GM20431 (cell line): ENCODE results near the gene GPR132.

Experiments
- in situ Hi-C: fragments of 300-500 bp; cut with MseI, MboI; formaldehyde crosslinking; loops from one replicate; pipeline ENCODE4 v1.15.0; 2020; ENCODE audit warnings: low sequenced_read_pairs; ENCODE audit not compliant: unreplicated experiment

The GPR132 gene

GRCh38 chr14:105026033-105026785 lies 39.0 kb downstream of the GPR132 start:
- in situ Hi-C loops, result no loop called here

GRCh38 chr14:105025429-105025828 lies 39.8 kb downstream of the GPR132 start:
- in situ Hi-C loops, result no loop called here

- in situ Hi-C loops, result no loop called here
These were observed 41.3 kb downstream of the GPR132 start for GRCh38 chr14:105023791-105024480.

GRCh38 chr14:105023144-105023543 lies 42.1 kb downstream of the GPR132 start:
- in situ Hi-C loops, result no loop called here

GRCh38 chr14:105022276-105022670 lies 43.0 kb downstream of the GPR132 start:
- in situ Hi-C loops, result no loop called here

- in situ Hi-C loops, result no loop called here
These were observed 43.5 kb downstream of the GPR132 start for GRCh38 chr14:105021656-105022275.

- in situ Hi-C loops, result no loop called here
These were observed 44.2 kb downstream of the GPR132 start, which contains the start of gene CDCA4 for GRCh38 chr14:105020815-105021655. Gene CDCA4 (minus strand): TSS chr14:105021083. CDS start chr14:105011929, 9,154 bp downstream.

- in situ Hi-C loops, result no loop called here
These were observed 45.1 kb downstream of the GPR132 start for GRCh38 chr14:105019861-105020814.

GRCh38 chr14:105018414-105018813 lies 46.8 kb downstream of the GPR132 start:
- in situ Hi-C loops, result no loop called here

GRCh38 chr14:105015905-105016304 lies 49.3 kb downstream of the GPR132 start:
- in situ Hi-C loops, result no loop called here

GRCh38 chr14:105015242-105015641 lies 50.0 kb downstream of the GPR132 start:
- in situ Hi-C loops, result no loop called here

- in situ Hi-C loops, result no loop called here
These were observed 50.6 kb downstream of the GPR132 start for GRCh38 chr14:105014631-105015030.

GRCh38 chr14:105014032-105014431 lies 51.2 kb downstream of the GPR132 start:
- in situ Hi-C loops, result no loop called here

GRCh38 chr14:105013150-105013785 lies 52.0 kb downstream of the GPR132 start:
- in situ Hi-C loops, result no loop called here

- in situ Hi-C loops, result no loop called here
These were observed 52.9 kb downstream of the GPR132 start for GRCh38 chr14:105012171-105012985.

- in situ Hi-C loops, result no loop called here
These were observed 53.8 kb downstream of the GPR132 start for GRCh38 chr14:105011312-105011990.

- in situ Hi-C loops, result no loop called here
These were observed 54.3 kb downstream of the GPR132 start for GRCh38 chr14:105010891-105011291.
